A549 treated with GW870086 at 1 μM for 4 hours (cell line): ENCODE data around the gene BRMS1. TPM values are rescaled to one million over a fixed set of nuclear protein-coding genes. Genes with fewer than 3 reads are reported as not detected.

Experiments used
- total RNA-seq: library from RNA; stranded (reverse); fragments of 200-300 nt; extraction: Qiagen RNA extraction; gene quantifications from 5 replicates; pipeline ENCODE4 v1.2.3, GENCODE V29; 2022; ENCODE audit warnings: low read depth

The BRMS1 gene, protein sequence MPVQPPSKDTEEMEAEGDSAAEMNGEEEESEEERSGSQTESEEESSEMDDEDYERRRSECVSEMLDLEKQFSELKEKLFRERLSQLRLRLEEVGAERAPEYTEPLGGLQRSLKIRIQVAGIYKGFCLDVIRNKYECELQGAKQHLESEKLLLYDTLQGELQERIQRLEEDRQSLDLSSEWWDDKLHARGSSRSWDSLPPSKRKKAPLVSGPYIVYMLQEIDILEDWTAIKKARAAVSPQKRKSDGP
- 76.2 to 102 TPM (median 88.6 TPM) in 5 replicates for total RNA-seq

DNA sequence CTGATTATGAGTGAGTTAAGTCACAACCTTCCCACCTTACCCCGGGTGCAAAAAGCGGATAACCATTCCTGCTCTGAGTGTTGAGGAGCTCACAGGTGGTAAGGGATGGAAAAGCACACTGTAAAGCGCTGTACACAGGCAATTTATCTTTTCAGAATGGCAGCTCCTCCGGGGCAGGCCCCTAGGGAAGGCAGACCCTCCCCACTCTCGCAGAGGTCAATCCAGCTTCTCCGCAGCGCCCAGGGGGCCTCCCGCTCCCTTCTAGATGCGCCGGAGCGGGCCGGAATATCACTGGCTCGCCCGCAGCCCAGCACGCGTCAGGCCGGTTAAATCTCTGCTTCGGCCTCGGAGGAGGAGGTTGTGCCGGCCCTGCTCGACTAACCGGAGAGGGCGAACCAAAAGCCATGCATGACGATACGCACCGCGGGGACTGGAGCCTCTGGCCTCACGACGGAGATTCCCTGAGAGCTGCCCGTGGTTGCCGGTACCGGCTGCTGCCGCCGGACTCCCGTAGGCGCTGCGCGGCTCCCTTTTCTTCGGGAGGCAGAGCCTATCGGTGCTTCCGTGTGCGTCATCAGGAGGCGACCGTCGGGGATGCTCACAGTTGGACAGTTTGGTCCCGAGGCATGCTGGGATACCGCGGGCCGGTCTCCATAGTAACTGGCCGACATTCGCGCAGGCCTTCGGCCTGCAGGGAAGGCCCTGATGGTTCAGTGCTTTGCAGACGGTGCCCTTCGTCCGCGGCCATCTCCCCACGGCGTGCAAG lies at the start of gene BRMS1:
TSS of gene BRMS1 (minus strand) at position 555 of the 766 bp plus-strand sequence. CDS start 2,870 bp downstream, outside the sequence.

GRCh38 chr11:66371627-66372415 lies 26.9 kb upstream of the BRMS1 start, which contains the start of gene SLC29A2:
Gene SLC29A2, minus strand, starts transcription at chr11:66371760. Its CDS starts 169 bp downstream, at chr11:66371591.

DNA sequence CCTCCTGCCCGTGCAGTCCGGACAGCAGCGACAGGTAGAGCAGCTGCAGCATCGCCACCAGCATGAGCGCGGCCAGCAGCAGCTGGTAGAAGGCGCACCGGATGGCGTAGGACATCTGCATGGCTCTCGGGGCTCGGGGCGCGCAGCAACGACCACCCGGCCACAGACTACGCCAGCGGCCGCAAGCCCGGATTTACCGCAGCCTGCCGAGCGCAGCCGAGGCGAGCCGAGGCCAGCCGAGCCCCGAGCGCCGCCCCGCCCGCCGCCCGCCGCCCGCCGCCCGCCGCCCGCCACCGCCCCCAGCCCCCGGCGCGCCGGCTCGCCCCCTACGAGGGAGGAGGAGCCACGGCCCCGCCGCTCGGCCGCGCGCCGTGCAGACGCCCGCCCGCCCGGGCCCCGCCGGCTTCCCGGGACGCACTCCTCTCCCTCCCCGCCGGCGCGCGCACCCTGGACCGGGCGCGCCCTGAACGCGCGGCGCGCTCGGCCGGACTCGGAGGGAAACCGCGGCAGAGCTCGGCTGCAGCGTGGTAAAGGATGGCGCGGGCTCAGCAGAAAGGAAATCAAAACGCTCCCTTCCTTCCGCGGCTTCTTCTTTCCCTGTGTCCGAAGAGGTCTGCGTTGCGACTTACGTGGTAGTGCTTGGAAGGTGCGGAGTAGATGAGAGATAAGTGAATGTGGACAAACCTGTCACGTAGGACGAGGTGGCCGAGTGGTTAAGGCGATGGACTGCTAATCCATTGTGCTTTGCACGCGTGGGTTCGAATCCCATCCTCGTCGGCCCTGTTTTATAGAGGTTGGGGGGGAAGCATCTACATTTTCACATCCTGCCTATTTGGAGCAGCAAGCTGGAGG lies 2.7 kb upstream of the BRMS1 start, which contains the start of gene B4GAT1:
TSS of gene B4GAT1 (minus strand) at position 205 of the 852 bp plus-strand sequence. CDS start at position 121, 84 bp downstream.

GRCh38 chr11:66336234-66337102 lies 8.4 kb downstream of the BRMS1 start, which contains the start of gene RIN1:
Gene RIN1, minus strand, starts transcription at chr11:66336434. Its CDS starts 32 bp downstream, at chr11:66336402.

GRCh38 chr11:66316849-66317251 lies 28.1 kb downstream of the BRMS1 start, which contains the start of gene CD248:
Gene CD248, minus strand, starts transcription at chr11:66317044. Its CDS starts 17 bp downstream, at chr11:66317027.

GRCh38 chr11:66291706-66292542 lies 53.0 kb downstream of the BRMS1 start, which contains the start of gene TMEM151A:
Gene TMEM151A, plus strand, starts transcription at chr11:66291894. Its CDS starts 120 bp downstream, at chr11:66292014.

DNA sequence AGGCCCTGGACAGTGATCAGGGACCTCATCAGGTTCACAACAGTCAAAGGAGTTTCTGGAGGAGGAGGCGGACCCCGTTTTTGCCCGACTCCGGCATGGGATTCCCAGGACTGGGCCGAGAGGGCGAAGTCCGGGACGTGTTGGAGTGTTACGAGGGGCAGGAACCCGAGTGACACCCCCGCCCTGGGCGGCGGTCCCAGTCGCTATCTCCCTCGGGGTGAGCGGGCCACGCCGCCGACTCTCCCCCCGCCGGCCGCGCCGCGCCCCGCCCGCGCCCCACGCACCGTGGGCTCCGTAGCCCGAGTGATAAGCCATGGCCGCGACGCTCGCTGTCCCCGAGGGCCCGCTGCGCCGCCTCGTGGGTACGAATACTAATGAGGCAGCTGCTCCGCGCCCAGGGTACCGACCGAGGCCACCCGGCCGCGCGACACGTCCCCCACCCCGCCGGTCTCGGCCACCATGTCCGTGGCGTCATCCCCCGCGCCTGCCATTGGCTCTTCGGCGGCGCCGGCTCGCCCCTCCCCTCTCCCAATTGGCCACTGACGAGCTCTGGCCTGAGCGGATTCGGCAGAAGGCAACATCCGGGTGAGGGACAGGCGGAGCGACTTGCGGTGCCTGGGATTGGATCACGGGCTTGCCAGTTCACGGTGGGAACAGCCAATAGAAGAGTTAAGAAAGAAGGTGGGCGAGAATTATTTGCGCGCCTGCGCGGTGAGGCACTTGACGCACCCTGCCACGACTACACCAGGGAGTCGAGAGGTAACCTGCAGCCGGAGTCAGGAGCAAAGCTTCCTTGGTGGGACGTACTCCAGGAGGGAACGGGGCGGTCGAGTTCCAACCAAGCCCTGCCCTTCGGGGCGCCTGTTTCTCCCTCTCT lies 56.0 kb downstream of the BRMS1 start, which contains the start of gene YIF1A:
TSS of gene YIF1A (minus strand) at position 473 of the 877 bp plus-strand sequence. CDS start at position 315, 158 bp downstream.

Other genes with a start within 250 kb of the BRMS1 start
- gene KLC2, start 87.4 kb downstream of the BRMS1 start, total RNA-seq: 39.5 to 45.3 TPM (median 41.9 TPM) in 5 replicates
- gene RAB1B, start 76.5 kb downstream of the BRMS1 start, total RNA-seq: 120 to 147 TPM (median 144 TPM) in 5 replicates
- gene CNIH2, start 66.9 kb downstream of the BRMS1 start, total RNA-seq: 1.7 to 2.4 TPM (median 2.4 TPM) in 5 replicates
- gene YIF1A, start 56.0 kb downstream of the BRMS1 start, total RNA-seq: 96.1 to 128 TPM (median 120 TPM) in 5 replicates
- gene TMEM151A, start 53.2 kb downstream of the BRMS1 start, total RNA-seq: 2.2 to 4.0 TPM (median 3.7 TPM) in 5 replicates
- not detected in 5 replicates for gene CD248, start 28.1 kb downstream of the BRMS1 start, total RNA-seq
- gene RIN1, start 8.7 kb downstream of the BRMS1 start, total RNA-seq: 25.9 to 37.9 TPM (median 35.9 TPM) in 5 replicates
- 12.6 to 17.8 TPM (median 17.0 TPM) in 5 replicates for gene B4GAT1, start 2.5 kb upstream of the BRMS1 start, total RNA-seq
- gene SLC29A2, start 26.7 kb upstream of the BRMS1 start, total RNA-seq: 3.5 to 5.7 TPM (median 5.3 TPM) in 5 replicates
- not detected in 5 replicates for gene NPAS4, start 75.9 kb upstream of the BRMS1 start, total RNA-seq
- gene MRPL11, start 93.7 kb upstream of the BRMS1 start, total RNA-seq: 98.8 to 122 TPM (median 111 TPM) in 5 replicates
- gene PELI3, start 121.8 kb upstream of the BRMS1 start, total RNA-seq: 3.7 to 5.8 TPM (median 4.8 TPM) in 5 replicates
- 51.9 to 59.3 TPM (median 57.4 TPM) in 5 replicates for gene DPP3, start 135.3 kb upstream of the BRMS1 start, total RNA-seq
- gene BBS1, start 165.5 kb upstream of the BRMS1 start, total RNA-seq: 9.8 to 11.9 TPM (median 10.7 TPM) in 5 replicates
- 7.4 to 14.0 TPM (median 12.4 TPM) in 5 replicates for gene ZDHHC24, start 200.9 kb upstream of the BRMS1 start, total RNA-seq
- gene ACTN3, start 201.8 kb upstream of the BRMS1 start, total RNA-seq: 0.05 TPM in 1 of 5 replicates, not detected in the others
- gene CTSF, start 223.5 kb upstream of the BRMS1 start, total RNA-seq: 31.3 to 37.8 TPM (median 33.7 TPM) in 5 replicates
- gene CCDC87, start 248.0 kb upstream of the BRMS1 start, total RNA-seq: 0.21 to 0.68 TPM (median 0.53 TPM) in 5 replicates
- gene CCS, start 248.1 kb upstream of the BRMS1 start, total RNA-seq: 24.5 to 30.1 TPM (median 26.7 TPM) in 5 replicates